Liver (tissue), 9 donors: Measurements from ENCODE around the gene ASS1. TPM values are rescaled to one million over a fixed set of nuclear protein-coding genes. Genes with fewer than 3 reads are reported as not detected.

Experiments
- DNase-seq: peaks from one replicate; pipeline ENCODE4 v3.0.0-alpha.2; 2017; ENCODE audit warnings: low spot score
- H3K27ac ChIP-seq, 2 donors: one replicate each; pipeline ENCODE4 v1.7.0; 2013; ENCODE audit warnings: inconsistent platforms in 2 of 2, low read length in 2 of 2, control low read depth in 1 of 2, low read depth in 1 of 2, mild to moderate bottlenecking in 1 of 2
- H3K27me3 ChIP-seq, 4 donors: one replicate each; pipeline versions ENCODE4 v1.6.1 to v1.7.0; 2013; ENCODE audit warnings: low read length in 3 of 4, inconsistent platforms in 1 of 4, mild to moderate bottlenecking in 1 of 4, moderate library complexity in 1 of 4; ENCODE audit not compliant: control insufficient read depth in 4 of 4, insufficient read depth in 4 of 4
- H3K36me3 ChIP-seq, 4 donors: one replicate each; pipeline versions ENCODE4 v1.6.1 to v1.7.0; 2013; ENCODE audit warnings: low read length in 3 of 4, mild to moderate bottlenecking in 3 of 4, low read depth in 1 of 4, moderate library complexity in 1 of 4; ENCODE audit not compliant: control insufficient read depth in 4 of 4, insufficient read depth in 3 of 4
- H3K4me1 ChIP-seq, 4 donors: one replicate each; pipeline versions ENCODE4 v1.6.1 to v1.7.0; 2013; ENCODE audit warnings: low read length in 3 of 4, mild to moderate bottlenecking in 3 of 4, moderate library complexity in 1 of 4; ENCODE audit not compliant: control insufficient read depth in 4 of 4, insufficient read depth in 4 of 4
- H3K4me3 ChIP-seq, 3 donors: one replicate each; pipeline versions ENCODE4 v1.6.1 to v1.7.0; 2013; ENCODE audit warnings: low read length in 3 of 3, control low read depth in 1 of 3, low read depth in 1 of 3, mild to moderate bottlenecking in 1 of 3
- H3K9ac ChIP-seq, 2 donors: one replicate each; pipeline ENCODE4 v1.7.0; 2013; ENCODE audit warnings: low read length in 2 of 2, mild to moderate bottlenecking in 2 of 2, moderate library complexity in 2 of 2, control low read depth in 1 of 2, low read depth in 1 of 2
- H3K9me3 ChIP-seq, 4 donors: one replicate each; pipeline versions ENCODE4 v1.6.1 to v1.7.0; 2013; ENCODE audit warnings: low read length in 3 of 4; ENCODE audit not compliant: control insufficient read depth in 4 of 4
- ATF3 ChIP-seq: IDR thresholded peaks from 2 replicates; pipeline ENCODE4 v1.6.1; 2016; ENCODE audit warnings: antibody characterized with exemption
- CTCF ChIP-seq: fragments of 150-350 bp; IDR thresholded peaks from 2 replicates; pipeline ENCODE4 v1.5.1; 2017; ENCODE audit warnings: improper control_type of control experiment, low read depth, low read length; ENCODE audit not compliant: missing input control
- EGR1 ChIP-seq, 2 donors: IDR thresholded peaks; 2 replicates each; pipeline ENCODE4 v1.6.1; 2016 to 2018; ENCODE audit warnings: antibody characterized with exemption in 2 of 2, low read depth in 2 of 2
- FOXA1 ChIP-seq: IDR thresholded peaks from 2 replicates; pipeline ENCODE4 v1.6.1; 2016; ENCODE audit warnings: antibody characterized with exemption
- FOXA2 ChIP-seq: IDR thresholded peaks from 2 replicates; pipeline ENCODE4 v1.6.1; 2016; ENCODE audit warnings: antibody characterized with exemption
- GABPA ChIP-seq, 2 donors: IDR thresholded peaks in 1 of 2; conservative IDR thresholded peaks in 1 of 2; 2 replicates each; pipeline ENCODE4 v1.6.1; 2016; ENCODE audit warnings: antibody characterized with exemption in 2 of 2, mild to moderate bottlenecking in 1 of 2, moderate library complexity in 1 of 2
- HNF4A ChIP-seq, 2 donors: conservative IDR thresholded peaks; 2 replicates each; pipeline ENCODE4 v1.6.1; 2016; ENCODE audit warnings: antibody characterized with exemption in 2 of 2, mild to moderate bottlenecking in 2 of 2
- HNF4G ChIP-seq: IDR thresholded peaks from 2 replicates; pipeline ENCODE4 v1.6.1; 2016; ENCODE audit warnings: antibody characterized with exemption
- JUND ChIP-seq, 2 donors: IDR thresholded peaks; 2 replicates each; pipeline ENCODE4 v1.6.1; 2016; ENCODE audit warnings: antibody characterized with exemption in 2 of 2
- MAX ChIP-seq: IDR thresholded peaks from 2 replicates; pipeline ENCODE4 v1.6.1; 2016; ENCODE audit warnings: antibody characterized with exemption
- NR2F2 ChIP-seq: IDR thresholded peaks from 2 replicates; pipeline ENCODE4 v1.6.1; 2016; ENCODE audit warnings: antibody characterized with exemption
- RAD21 ChIP-seq, 2 donors: IDR thresholded peaks; 2 replicates each; pipeline ENCODE4 v1.6.1; 2016; ENCODE audit warnings: antibody characterized with exemption in 2 of 2, mild to moderate bottlenecking in 2 of 2
- REST ChIP-seq: IDR thresholded peaks from 2 replicates; pipeline ENCODE4 v1.6.1; 2016; ENCODE audit warnings: antibody characterized with exemption, mild to moderate bottlenecking
- RXRA ChIP-seq, 2 donors: IDR thresholded peaks; 2 replicates each; pipeline ENCODE4 v1.6.1; 2017 to 2018; ENCODE audit warnings: antibody characterized with exemption in 2 of 2, mild to moderate bottlenecking in 1 of 2
- SP1 ChIP-seq: IDR thresholded peaks from 2 replicates; pipeline ENCODE4 v1.6.1; 2018; ENCODE audit warnings: antibody characterized with exemption, mild to moderate bottlenecking
- TAF1 ChIP-seq: conservative IDR thresholded peaks from 2 replicates; pipeline ENCODE4 v1.6.1; 2016; ENCODE audit warnings: antibody characterized with exemption, mild to moderate bottlenecking
- YY1 ChIP-seq: IDR thresholded peaks from 2 replicates; pipeline ENCODE4 v1.6.1; 2016; ENCODE audit warnings: antibody characterized with exemption, mild to moderate bottlenecking
- ZBTB33 ChIP-seq: IDR thresholded peaks from 2 replicates; pipeline ENCODE4 v1.6.1; 2016; ENCODE audit warnings: antibody characterized with exemption
- WGBS: extraction: QIAGEN DNeasy Blood & Tissue Kit; methylation state at CpG from one replicate; pipeline ENCODE4 v1.1.7; 2013; 5-methylcytosine and 5-hydroxymethylcytosine counted together
- polyA plus RNA-seq, 2 donors: library from polyadenylated mRNA; stranded (reverse) in 1 of 2; unstranded in 1 of 2; fragments of 200-250 nt in 1 of 2; fragments of >200 nt in 1 of 2; fragmentation: Nextera tagmentation in 1 of 2; extraction: Ambion mirVana in 1 of 2; gene quantifications; one replicate each; pipeline versions ENCODE4 v1.2.1 to v1.2.3, GENCODE V29; 2013 to 2015
- total RNA-seq, 2 donors: library from RNA; depleted of rRNA; stranded (reverse); fragments of >200 nt; gene quantifications; one replicate each; pipeline ENCODE4 v1.2.3, GENCODE V29; 2014
- donor health status: healthy.
- donor health status: healthy.
- donor health status: healthy.
- donor health status: healthy.
- donor health status: healthy.

Gene ASS1
- total and polyA plus RNA-seq, 4 donors = 396 to 711 (median 533) TPM

- 86% methylated on average over 9 of the region's 9 CpGs for WGBS
- Histone ChIP-seq H3K36me3 (peaks cover 0 to 15% (median 0%) of the 10 kb centered on the region in 4 donors), H3K27me3 (no peaks in the 10 kb centered on the region), H3K27ac (peak overlapping the region; percentile 5 to 97), H3K4me1 (peaks cover 8 to 39% (median 24%) of the 10 kb centered on the region in 4 donors), H3K4me3 (no peak overlapping the region), H3K9ac (no peak overlapping the region), H3K9me3 (no peaks in the 10 kb centered on the region)
- DNase-seq = no peak
- no peak for TF ChIP-seq EGR1 (IDR thresholded peaks at IDR 0.05; ENCODE audit: low read depth in 2 of 2)
- no peak for TF ChIP-seq HNF4A (conservative IDR thresholded peaks at IDR 0.05)
- no peak for TF ChIP-seq GABPA (IDR thresholded peaks at IDR 0.05 in 1 of 2, conservative IDR thresholded peaks at IDR 0.05 in 1 of 2)
- TF ChIP-seq RAD21 (IDR thresholded peaks at IDR 0.05) = no peak
- TF ChIP-seq TAF1 = no peak
- TF ChIP-seq CTCF = no peak
- TF ChIP-seq JUND (IDR thresholded peaks at IDR 0.05) = no peak
- no peak for TF ChIP-seq YY1
- TF ChIP-seq ATF3 = no peak
- no peak for TF ChIP-seq FOXA2
- no peak for TF ChIP-seq RXRA (IDR thresholded peaks at IDR 0.05)
- TF ChIP-seq HNF4G = no peak
- TF ChIP-seq REST = no peak
- no peak for TF ChIP-seq NR2F2
- TF ChIP-seq FOXA1 = no peak
- TF ChIP-seq ZBTB33 = no peak
- no peak for TF ChIP-seq MAX
- TF ChIP-seq SP1 = no peak
Measured at GRCh38 chr9:130501639-130502038, 56.9 kb downstream of the ASS1 start.
